Right renal cortex interstitium (tissue), 3 donors: ENCODE measurements around the gene MFN2. TPM values are rescaled to one million over a fixed set of nuclear protein-coding genes. Genes with fewer than 3 reads are reported as not detected.
"Not testable (repeated sequence)": the region's sequence is repeated elsewhere in the genome, so short reads cannot be mapped to it uniquely, and the experiment has no call there.

Source experiments
- DNase-seq, 3 donors: peaks; one replicate each; pipeline ENCODE4 v3.0.0-alpha.2; 2013; ENCODE audit warnings: low read depth in 3 of 3, low spot score in 2 of 3
- polyA plus RNA-seq, 3 donors: library from polyadenylated mRNA; unstranded; fragments of 120-200 nt; gene quantifications; one replicate each; pipeline ENCODE4 v1.2.1, GENCODE V29; 2013; ENCODE audit not compliant: insufficient read length in 3 of 3

The MFN2 gene
- polyA plus RNA-seq, 3 donors = 73.1 to 77.8 (median 74.1) TPM

- DNase-seq = no peak
Observed at GRCh38 chr1:11991969-11992676, 11.9 kb downstream of the MFN2 start.

GRCh38 chr1:11997081-11997850, 17.0 kb downstream of the MFN2 start:
- no peak for DNase-seq

- no peak for DNase-seq
Observed at GRCh38 chr1:11998636-11999035, 18.4 kb downstream of the MFN2 start.

- no peak for DNase-seq
Observed at GRCh38 chr1:11999236-11999635, 19.0 kb downstream of the MFN2 start.

- no peak for DNase-seq
Observed at GRCh38 chr1:12001249-12001917, 21.1 kb downstream of the MFN2 start.

GRCh38 chr1:12001996-12002493, 21.8 kb downstream of the MFN2 start:
- DNase-seq = no peak

- no peak for DNase-seq
Observed at GRCh38 chr1:12003762-12004161, 23.5 kb downstream of the MFN2 start.

- DNase-seq = no peak
Observed at GRCh38 chr1:12005488-12006166, 25.4 kb downstream of the MFN2 start.

- no peak for DNase-seq
Observed at GRCh38 chr1:12006167-12006921, 26.1 kb downstream of the MFN2 start.

- no peak for DNase-seq
Observed at GRCh38 chr1:12007204-12007603, 27.0 kb downstream of the MFN2 start.

- not testable (repeated sequence) for DNase-seq
Observed at GRCh38 chr1:12008355-12008754, 28.1 kb downstream of the MFN2 start.

GRCh38 chr1:12009318-12009947, 29.2 kb downstream of the MFN2 start:
- DNase-seq = no peak

- no peak for DNase-seq
Observed at GRCh38 chr1:12010746-12011570, 30.7 kb downstream of the MFN2 start.

GRCh38 chr1:12011998-12012397, 31.8 kb downstream of the MFN2 start:
- DNase-seq = no peak

- no peak for DNase-seq
Observed at GRCh38 chr1:12012560-12013316, 32.5 kb downstream of the MFN2 start.

GRCh38 chr1:12014141-12014991, 34.1 kb downstream of the MFN2 start:
- DNase-seq = no peak

GRCh38 chr1:12015001-12015491, 34.8 kb downstream of the MFN2 start:
- DNase-seq = no peak
